ENCODE results near the gene WFIKKN1.
"Not testable (repeated sequence)": the region's sequence is repeated elsewhere in the genome, so short reads cannot be mapped to it uniquely, and the experiment has no call there.

- TF ChIP-seq, protein P1, sequence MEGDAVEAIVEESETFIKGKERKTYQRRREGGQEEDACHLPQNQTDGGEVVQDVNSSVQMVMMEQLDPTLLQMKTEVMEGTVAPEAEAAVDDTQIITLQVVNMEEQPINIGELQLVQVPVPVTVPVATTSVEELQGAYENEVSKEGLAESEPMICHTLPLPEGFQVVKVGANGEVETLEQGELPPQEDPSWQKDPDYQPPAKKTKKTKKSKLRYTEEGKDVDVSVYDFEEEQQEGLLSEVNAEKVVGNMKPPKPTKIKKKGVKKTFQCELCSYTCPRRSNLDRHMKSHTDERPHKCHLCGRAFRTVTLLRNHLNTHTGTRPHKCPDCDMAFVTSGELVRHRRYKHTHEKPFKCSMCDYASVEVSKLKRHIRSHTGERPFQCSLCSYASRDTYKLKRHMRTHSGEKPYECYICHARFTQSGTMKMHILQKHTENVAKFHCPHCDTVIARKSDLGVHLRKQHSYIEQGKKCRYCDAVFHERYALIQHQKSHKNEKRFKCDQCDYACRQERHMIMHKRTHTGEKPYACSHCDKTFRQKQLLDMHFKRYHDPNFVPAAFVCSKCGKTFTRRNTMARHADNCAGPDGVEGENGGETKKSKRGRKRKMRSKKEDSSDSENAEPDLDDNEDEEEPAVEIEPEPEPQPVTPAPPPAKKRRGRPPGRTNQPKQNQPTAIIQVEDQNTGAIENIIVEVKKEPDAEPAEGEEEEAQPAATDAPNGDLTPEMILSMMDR (IDR thresholded peaks at IDR 0.05), result not testable (repeated sequence)
- not testable (repeated sequence) for TF ChIP-seq POLR2A (IDR thresholded peaks at IDR 0.05)
Measured at GRCh38 chr16:597655-598054, 33.1 kb upstream of the WFIKKN1 start.
